SK-N-SH (cell line): Measurements from ENCODE around the gene CYP4F22. TPM values are rescaled to one million over a fixed set of nuclear protein-coding genes. Genes with fewer than 3 reads are reported as not detected.
"Not testable (repeated sequence)": the region's sequence is repeated elsewhere in the genome, so short reads cannot be mapped to it uniquely, and the experiment has no call there.

Experiments
- CTCF ChIA-PET: fragments of 300-600, 350-600 bp; formaldehyde crosslinking; extraction: SDS; loops from one replicate; lab custom pipeline; 2021; lab: Yijun Ruan, JAX
- POLR2A ChIA-PET: fragments of 350-600 bp; sonication (Branson Sonifier 250); formaldehyde crosslinking; extraction: SDS; loops from one replicate; lab custom pipeline; 2020; ENCODE audit warnings: antibody characterized with exemption, inconsistent platforms; lab: Yijun Ruan, JAX
- DNase-seq: peaks from one replicate; pipeline ENCODE4 v3.0.0; 2012
- H2AFZ ChIP-seq: fragments of 200-600 bp; sonication (generic); 2 replicates; pipeline ENCODE4 v1.8.1; 2016; ENCODE audit warnings: antibody characterized with exemption, mild to moderate bottlenecking, low read depth
- H3F3A ChIP-seq: fragments of 200-600 bp; sonication (generic); replicated peaks from 2 replicates; pipeline ENCODE3; 2016; ENCODE audit warnings: antibody characterized with exemption, mild to moderate bottlenecking; ENCODE audit not compliant: insufficient read depth
- H3K27ac ChIP-seq, 2 experiments: fragments of 200-500 bp in 1 of 2; fragments of 200-600 bp in 1 of 2; sonication (Bioruptor generic) in 1 of 2; sonication (generic), shearing (Covaris generic) in 1 of 2; 2 replicates each; pipeline versions ENCODE4 v1.5.1 to v1.6.1; 2014 to 2016; ENCODE audit warnings: low read depth in 2 of 2, inconsistent platforms in 1 of 2, low read length in 1 of 2, mild to moderate bottlenecking in 1 of 2, mixed read lengths in 1 of 2
- H3K27me3 ChIP-seq: fragments of 200-600 bp; sonication (generic), shearing (Covaris generic); 2 replicates; pipeline ENCODE4 v1.6.1; 2016; ENCODE audit warnings: mixed run types; ENCODE audit not compliant: insufficient read depth
- H3K36me3 ChIP-seq, 2 experiments: fragments of 200-500 bp in 1 of 2; fragments of 200-600 bp in 1 of 2; sonication (Bioruptor generic) in 1 of 2; sonication (generic) in 1 of 2; replicated peaks in 1 of 2; 2 replicates each; pipeline versions ENCODE3 to v1.5.1; 2014 to 2016; ENCODE audit warnings: low read length in 1 of 2, mild to moderate bottlenecking in 1 of 2; ENCODE audit not compliant: insufficient read depth in 2 of 2, control insufficient read depth in 1 of 2
- H3K4me1 ChIP-seq, 2 experiments: fragments of 200-500 bp in 1 of 2; fragments of 200-600 bp in 1 of 2; sonication (Bioruptor generic) in 1 of 2; sonication (generic), shearing (Covaris generic) in 1 of 2; 2 replicates each; pipeline versions ENCODE4 v1.5.1 to v1.6.1; 2014 to 2016; ENCODE audit warnings: low read depth in 1 of 2, low read length in 1 of 2, mixed run types in 1 of 2; ENCODE audit not compliant: insufficient read depth in 2 of 2, control insufficient read depth in 1 of 2
- H3K4me2 ChIP-seq: fragments of 200-600 bp; sonication (generic), shearing (Covaris generic); 2 replicates; pipeline ENCODE4 v1.6.1; 2017; ENCODE audit warnings: mixed run types
- H3K4me3 ChIP-seq, 2 experiments: fragments of 200-500 bp in 1 of 2; fragments of 200-600 bp in 1 of 2; sonication (Bioruptor generic) in 1 of 2; sonication (generic), shearing (Covaris generic) in 1 of 2; 2 replicates each; pipeline versions ENCODE4 v1.5.1 to v1.8.1; 2014 to 2016; ENCODE audit warnings: low read depth in 2 of 2, inconsistent platforms in 1 of 2, low read length in 1 of 2, mild to moderate bottlenecking in 1 of 2, mixed read lengths in 1 of 2, moderate library complexity in 1 of 2
- H3K79me2 ChIP-seq: fragments of 200-600 bp; sonication (generic); 2 replicates; pipeline ENCODE4 v1.8.1; 2017; ENCODE audit warnings: mild to moderate bottlenecking; ENCODE audit not compliant: insufficient read depth
- H3K9ac ChIP-seq: fragments of 200-600 bp; sonication (generic); 2 replicates; pipeline ENCODE4 v1.6.1; 2017; ENCODE audit warnings: mixed run types
- H3K9me2 ChIP-seq: fragments of 200-600 bp; sonication (generic); 2 replicates; pipeline ENCODE4 v1.6.1; 2017; ENCODE audit warnings: mixed run types
- H3K9me3 ChIP-seq: fragments of 200-600 bp; sonication (generic); 2 replicates; pipeline ENCODE4 v1.6.1; 2017; ENCODE audit warnings: mixed run types, mild to moderate bottlenecking, moderate library complexity
- H4K20me1 ChIP-seq: fragments of 200-600 bp; sonication (generic); 2 replicates; pipeline ENCODE4 v1.6.1; 2017; ENCODE audit warnings: mild to moderate bottlenecking, mixed run types; ENCODE audit not compliant: insufficient read depth
- EZH2phosphoT487 ChIP-seq: fragments of 200-600 bp; sonication (generic); IDR thresholded peaks from 2 replicates; pipeline ENCODE4 v1.6.1; 2017; ENCODE audit warnings: low read depth, mixed run types, mild to moderate bottlenecking, antibody characterized with exemption, moderate library complexity, borderline replicate concordance
- FOXM1 ChIP-seq: IDR thresholded peaks from 2 replicates; pipeline ENCODE4 v1.4.0; 2012; ENCODE audit warnings: low read depth, mild to moderate bottlenecking
- MXI1 ChIP-seq: IDR thresholded peaks from 2 replicates; pipeline ENCODE4 v1.6.1; 2012; ENCODE audit warnings: mild to moderate bottlenecking, low read depth, low read length, improper control_type of control experiment
- POLR2AphosphoS5 ChIP-seq: IDR thresholded peaks from 2 replicates; pipeline ENCODE4 v1.6.1; 2012; ENCODE audit warnings: low read depth, low read length
- RFX5 ChIP-seq: IDR thresholded peaks from 2 replicates; pipeline ENCODE4 v1.6.1; 2012; ENCODE audit warnings: mild to moderate bottlenecking, improper control_type of control experiment, low read length
- RXRA ChIP-seq: IDR thresholded peaks from 2 replicates; pipeline ENCODE4 v1.4.0; 2012; ENCODE audit warnings: low read depth, mild to moderate bottlenecking, borderline replicate concordance
- SIN3A ChIP-seq: IDR thresholded peaks from 2 replicates; pipeline ENCODE4 v1.6.1; 2012; ENCODE audit warnings: low read depth, mild to moderate bottlenecking, low read length, moderate library complexity, borderline replicate concordance
- TCF12 ChIP-seq: IDR thresholded peaks from 2 replicates; pipeline ENCODE4 v1.4.0; 2012
- YY1 ChIP-seq: IDR thresholded peaks from 2 replicates; pipeline ENCODE4 v1.4.0; 2012; ENCODE audit warnings: low read depth, mild to moderate bottlenecking
- WGBS: methylation state at CpG from one replicate; pipeline ENCODE4 v1.1.6; 2017; ENCODE audit warnings: low lambda C conversion rate; 5-methylcytosine and 5-hydroxymethylcytosine counted together
- polyA plus RNA-seq, 3 experiments: library from polyadenylated mRNA; depleted of rRNA; stranded (reverse); fragments of >200 nt; gene quantifications; 2 replicates each; pipeline ENCODE4 v1.2.3, GENCODE V29; 2012
- TF ChIP-seq, protein P1 (sequence below): IDR thresholded peaks from 2 replicates; pipeline ENCODE4; 2012
- TF ChIP-seq, protein P2 (sequence below): fragments of 150-350 bp; IDR thresholded peaks from 2 replicates; pipeline ENCODE4 v1.6.1; 2016; ENCODE audit warnings: mild to moderate bottlenecking, low read depth, low read length
- TF ChIP-seq, protein P3 (sequence below): IDR thresholded peaks from 2 replicates; pipeline ENCODE4 v1.4.0; 2012; ENCODE audit warnings: low read depth, borderline replicate concordance

CYP4F22 gene
- polyA plus RNA-seq, 1 of the 3 experiments (the other 2 are of a cell fraction), result not detected

DNA sequence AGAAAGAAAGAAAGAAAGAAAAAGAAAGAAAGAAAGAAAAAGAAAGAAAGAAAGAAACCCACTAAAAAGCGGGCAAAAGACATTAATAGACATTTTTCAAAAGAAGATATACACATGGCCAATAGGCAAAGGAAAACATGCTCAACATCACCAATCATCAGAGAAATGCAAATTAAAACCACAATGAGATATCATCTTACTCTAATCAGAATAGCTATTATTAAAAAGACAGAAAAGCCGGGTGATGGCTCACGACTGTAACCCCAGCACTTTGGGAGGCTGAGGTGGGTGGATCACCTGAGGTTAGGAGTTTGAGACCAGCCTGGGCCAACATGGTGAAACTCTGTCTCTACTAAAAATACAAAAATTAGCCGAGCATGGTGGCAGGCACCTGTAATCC is 34.5 kb upstream of the CYP4F22 start:
- H3K79me2 ChIP-seq, POLR2A ChIA-PET, H3K4me3 ChIP-seq, DNase-seq, H3K36me3 ChIP-seq, H3K27ac ChIP-seq, H3K9me3 ChIP-seq, H4K20me1 ChIP-seq, H3K9ac ChIP-seq, H3K9me2 ChIP-seq, H3F3A ChIP-seq, H3K4me2 ChIP-seq, H3K4me1 ChIP-seq, H2AFZ ChIP-seq: not testable (repeated sequence)
- 9% methylated on average over 4 of the region's 4 CpGs for WGBS
- CTCF ChIA-PET, result interaction anchor here (1.5 kb wide), 1 partner anchor 17 kb away, joined by 5 read pairs; no protein-coding TSS in a partner anchor
- peaks cover 31% of the 10 kb centered on the region for H3K27me3 ChIP-seq

DNA sequence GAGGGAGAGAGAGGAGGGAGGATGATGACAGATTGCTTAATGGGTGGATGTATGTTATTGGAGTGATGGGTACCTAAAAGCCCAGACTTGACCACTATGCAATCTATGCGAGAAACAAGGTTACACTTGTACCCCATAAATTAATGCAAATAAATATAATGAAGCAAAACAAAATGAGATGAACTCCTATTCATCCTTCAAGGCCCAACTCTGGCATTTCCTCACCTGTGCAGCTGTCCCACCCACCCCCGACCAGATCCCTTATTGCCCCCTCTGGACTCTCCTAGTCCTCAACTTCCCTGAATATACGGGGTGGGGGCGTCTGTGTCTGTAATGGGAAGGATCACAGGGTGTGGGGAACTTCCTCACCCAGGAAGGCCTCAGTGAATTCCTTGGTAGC is 33.2 kb upstream of the CYP4F22 start:
- no peaks in the 10 kb centered on the region for H4K20me1 ChIP-seq

More for the DNA sequence above, 33.2 kb upstream of the CYP4F22 start:
- ChIA-PET CTCF (interaction anchor here (1.5 kb wide), 1 partner anchor 18 kb away, joined by 5 read pairs; no protein-coding TSS in a partner anchor), POLR2A (no interaction called here)
- TF ChIP-seq, protein P1, sequence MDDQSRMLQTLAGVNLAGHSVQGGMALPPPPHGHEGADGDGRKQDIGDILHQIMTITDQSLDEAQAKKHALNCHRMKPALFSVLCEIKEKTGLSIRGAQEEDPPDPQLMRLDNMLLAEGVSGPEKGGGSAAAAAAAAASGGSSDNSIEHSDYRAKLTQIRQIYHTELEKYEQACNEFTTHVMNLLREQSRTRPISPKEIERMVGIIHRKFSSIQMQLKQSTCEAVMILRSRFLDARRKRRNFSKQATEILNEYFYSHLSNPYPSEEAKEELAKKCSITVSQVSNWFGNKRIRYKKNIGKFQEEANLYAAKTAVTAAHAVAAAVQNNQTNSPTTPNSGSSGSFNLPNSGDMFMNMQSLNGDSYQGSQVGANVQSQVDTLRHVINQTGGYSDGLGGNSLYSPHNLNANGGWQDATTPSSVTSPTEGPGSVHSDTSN, result no peak
- TF ChIP-seq, protein P2, sequence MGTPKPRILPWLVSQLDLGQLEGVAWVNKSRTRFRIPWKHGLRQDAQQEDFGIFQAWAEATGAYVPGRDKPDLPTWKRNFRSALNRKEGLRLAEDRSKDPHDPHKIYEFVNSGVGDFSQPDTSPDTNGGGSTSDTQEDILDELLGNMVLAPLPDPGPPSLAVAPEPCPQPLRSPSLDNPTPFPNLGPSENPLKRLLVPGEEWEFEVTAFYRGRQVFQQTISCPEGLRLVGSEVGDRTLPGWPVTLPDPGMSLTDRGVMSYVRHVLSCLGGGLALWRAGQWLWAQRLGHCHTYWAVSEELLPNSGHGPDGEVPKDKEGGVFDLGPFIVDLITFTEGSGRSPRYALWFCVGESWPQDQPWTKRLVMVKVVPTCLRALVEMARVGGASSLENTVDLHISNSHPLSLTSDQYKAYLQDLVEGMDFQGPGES, result no peak
- TF ChIP-seq POLR2AphosphoS5 (no peak), FOXM1 (no peak), EZH2phosphoT487 (no peak), TCF12 (no peak), YY1 (no peak), RFX5 (no peak), MXI1 (no peak), SIN3A (no peak), RXRA (no peak)
- TF ChIP-seq, protein P3, sequence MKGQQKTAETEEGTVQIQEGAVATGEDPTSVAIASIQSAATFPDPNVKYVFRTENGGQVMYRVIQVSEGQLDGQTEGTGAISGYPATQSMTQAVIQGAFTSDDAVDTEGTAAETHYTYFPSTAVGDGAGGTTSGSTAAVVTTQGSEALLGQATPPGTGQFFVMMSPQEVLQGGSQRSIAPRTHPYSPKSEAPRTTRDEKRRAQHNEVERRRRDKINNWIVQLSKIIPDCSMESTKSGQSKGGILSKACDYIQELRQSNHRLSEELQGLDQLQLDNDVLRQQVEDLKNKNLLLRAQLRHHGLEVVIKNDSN, result no peak
- Histone ChIP-seq H3K36me3 (no peaks in the 10 kb centered on the region), H3K9ac (no peak overlapping the region), H3K4me1 (no peaks in the 10 kb centered on the region), H3K79me2 (no peaks in the 10 kb centered on the region), H2AFZ (no peak overlapping the region), H3K27me3 (peaks cover 18% of the 10 kb centered on the region), H3K4me2 (no peak overlapping the region), H3F3A (no peaks in the 10 kb centered on the region), H3K27ac (no peak overlapping the region), H3K9me3 (no peaks in the 10 kb centered on the region), H3K4me3 (no peak overlapping the region), H3K9me2 (no peaks in the 10 kb centered on the region)
- peak; percentile 7 for DNase-seq
- 5% methylated on average over 4 of the region's 4 CpGs for WGBS
